Keratinocyte (primary cell): Measurements from ENCODE around the gene MSX2.

Experiments
- CTCF ChIP-seq, 3 experiments: IDR thresholded peaks in 1 of 3; conservative IDR thresholded peaks in 1 of 3; optimal IDR thresholded peaks in 1 of 3; 2 replicates in 2 of 3; 3 replicates in 1 of 3; pipeline versions ENCODE3 to v1.5.1; 2011; ENCODE audit warnings: low read length in 3 of 3, mild to moderate bottlenecking in 3 of 3, moderate library complexity in 2 of 3, control low read depth in 1 of 3, inconsistent platforms in 1 of 3; ENCODE audit not compliant: insufficient read depth in 2 of 3; ENCODE audit errors: extremely low read depth in 1 of 3
- EZH2 ChIP-seq: IDR thresholded peaks from one replicate; pipeline ENCODE4 v1.6.1; 2012; ENCODE audit warnings: inconsistent platforms, mild to moderate bottlenecking, low read length, moderate library complexity

GRCh38 chr5:174726916-174727793, 2.8 kb downstream of the MSX2 start:
- TF ChIP-seq CTCF (optimal IDR thresholded peaks at IDR 0.05 in 1 of 3, IDR thresholded peaks at IDR 0.05 in 1 of 3, conservative IDR thresholded peaks at IDR 0.05 in 1 of 3; ENCODE audit: extremely low read depth in 1 of 3, insufficient read depth in 2 of 3, low read length in 3 of 3) (no peak), EZH2 (no peak)
